Epithelial cell of esophagus (primary cell): ENCODE measurements around the gene HEXIM1.
A peak's percentile ranks its signal among the peaks of the same experiment; 100 is the strongest.
"Not testable (repeated sequence)": the region's sequence is repeated elsewhere in the genome, so short reads cannot be mapped to it uniquely, and the experiment has no call there.

Source experiments
- DNase-seq: peaks from one replicate; pipeline ENCODE4 v3.0.0; 2010; ENCODE audit warnings: low read depth
- H3K4me3 ChIP-seq: 2 replicates; pipeline ENCODE4 v1.5.1; 2011; ENCODE audit warnings: mild to moderate bottlenecking, low read length, control low read depth
- CTCF ChIP-seq: IDR thresholded peaks from 2 replicates; pipeline ENCODE4 v1.5.1; 2011; ENCODE audit warnings: low read depth, mild to moderate bottlenecking, low read length, control low read depth, inconsistent platforms; ENCODE audit not compliant: insufficient read depth; ENCODE audit errors: missing control alignments

Gene HEXIM1

DNA sequence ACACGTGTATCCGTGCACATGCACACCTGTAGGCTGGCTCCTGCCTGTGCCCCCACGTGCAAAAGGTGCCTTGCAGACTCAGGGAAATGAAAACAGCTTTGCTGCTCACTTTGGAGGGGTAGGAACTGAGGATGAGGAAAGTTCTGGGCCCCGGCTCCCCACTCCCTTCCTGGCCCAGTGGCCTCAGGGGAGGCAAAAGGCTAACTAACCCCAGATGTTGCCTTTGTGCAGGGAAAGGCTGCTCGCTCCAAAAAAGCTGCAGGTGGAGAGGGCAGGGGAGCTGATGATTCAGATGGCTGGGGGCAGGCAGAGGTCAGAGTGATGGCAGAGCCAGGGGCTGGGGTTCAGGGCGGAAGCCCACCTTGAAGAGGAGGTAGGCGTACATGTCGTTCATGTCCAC, 28.3 kb upstream of the HEXIM1 start:
- no peak overlapping the region for H3K4me3 ChIP-seq
- TF ChIP-seq CTCF = no peak
- DNase-seq = no peak

GRCh38 chr17:45120558-45120957, 27.7 kb upstream of the HEXIM1 start:
- TF ChIP-seq CTCF = no peak
- no peak overlapping the region for H3K4me3 ChIP-seq
- DNase-seq = no peak

DNA sequence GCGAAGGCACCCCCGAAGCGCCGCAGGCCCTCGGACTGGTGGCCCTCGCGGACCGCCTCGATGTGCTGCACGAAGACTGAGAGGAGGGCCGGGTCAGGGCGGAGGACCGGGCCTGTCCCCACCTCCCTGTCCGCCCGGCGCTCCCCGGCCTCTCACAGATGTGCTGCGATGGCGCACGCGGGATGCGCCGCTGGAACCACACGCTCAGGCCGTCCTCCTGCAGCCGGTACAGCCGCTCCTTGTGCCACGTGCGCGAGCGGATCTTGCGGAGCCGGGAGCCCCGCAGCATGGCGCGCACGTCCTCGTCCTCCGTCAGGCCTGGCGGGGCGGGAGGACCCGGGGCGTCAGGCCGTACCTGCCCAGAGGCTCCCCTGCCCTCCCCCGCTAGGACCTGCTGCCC, 27.2 kb upstream of the HEXIM1 start:
- TF ChIP-seq CTCF = no peak
- no peak for DNase-seq
- H3K4me3 ChIP-seq = no peak overlapping the region

DNA sequence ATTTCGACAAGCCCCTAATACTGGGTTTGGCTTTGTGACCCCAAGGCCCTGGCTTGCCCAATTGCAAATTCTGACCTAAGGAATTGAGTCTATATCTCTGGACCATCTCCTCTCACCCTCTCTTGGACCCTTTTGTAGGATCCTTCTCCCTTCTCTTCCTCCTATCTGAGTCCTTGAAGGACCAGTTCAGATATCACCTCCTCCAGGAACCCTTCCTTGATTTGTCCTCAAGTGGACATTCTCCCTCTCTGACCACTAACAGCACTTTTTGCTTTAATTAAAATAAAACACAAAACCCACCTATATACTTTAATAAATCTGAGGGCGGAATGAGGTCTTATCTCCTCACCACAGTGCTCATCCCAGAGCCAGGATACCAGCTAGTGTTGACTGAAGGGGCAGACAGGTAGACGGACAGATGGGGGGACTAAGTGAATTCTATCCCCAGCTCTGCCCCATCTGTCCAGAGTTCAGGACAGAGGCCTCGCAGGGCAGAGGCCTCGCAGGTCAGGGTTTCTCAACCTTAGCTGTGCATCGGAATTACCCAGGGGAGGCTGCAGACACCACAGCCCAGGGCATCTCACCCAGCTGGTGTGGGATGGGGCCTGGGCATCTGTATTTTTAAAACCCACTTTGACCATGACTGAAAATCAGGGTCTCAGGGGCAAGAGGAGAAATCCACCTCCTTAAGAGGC, 25.1 kb upstream of the HEXIM1 start:
- DNase-seq = no peak
- TF ChIP-seq CTCF = no peak
- no peak overlapping the region for H3K4me3 ChIP-seq

GRCh38 chr17:45123930-45124796, 24.1 kb upstream of the HEXIM1 start:
- peak; percentile 87 for DNase-seq
- no peak overlapping the region for H3K4me3 ChIP-seq
- TF ChIP-seq CTCF = no peak

- H3K4me3 ChIP-seq, DNase-seq: not testable (repeated sequence)
These were observed 23.5 kb upstream of the HEXIM1 start for GRCh38 chr17:45124797-45125122.

- DNase-seq = no peak
- TF ChIP-seq CTCF = no peak
- no peak overlapping the region for H3K4me3 ChIP-seq
These were observed 22.8 kb upstream of the HEXIM1 start for GRCh38 chr17:45125509-45125908.
